ENCODE results near the gene NANS.

NANS gene

GRCh38 chr9:98040212-98040611 lies 16.3 kb upstream of the NANS start:
- Histone ChIP-seq H3K36me3 (ENCODE audit: control insufficient read depth, insufficient read depth, low read length, severe bottlenecking) (no peaks in the 10 kb centered on the region), H3K4me1 (ENCODE audit: control insufficient read depth, insufficient read depth, low read length) (peaks cover 8% of the 10 kb centered on the region), H3K27me3 (replicated peaks; ENCODE audit: control insufficient read depth, insufficient read depth, low read length) (no peaks in the 10 kb centered on the region), H3K4me3 (ENCODE audit: low read length) (no peak overlapping the region), H3K9me3 (ENCODE audit: control insufficient read depth, low read length) (no peaks in the 10 kb centered on the region), H3K9ac (ENCODE audit: low read length) (no peak overlapping the region)
- DNase-seq (ENCODE audit: low read depth) = no peak

- H3K36me3 ChIP-seq (ENCODE audit: control insufficient read depth, insufficient read depth, low read length, severe bottlenecking) = no peaks in the 10 kb centered on the region
- no peak overlapping the region for H3K9ac ChIP-seq (ENCODE audit: low read length)
- H3K4me1 ChIP-seq (ENCODE audit: control insufficient read depth, insufficient read depth, low read length) = peaks cover 11% of the 10 kb centered on the region
- H3K4me3 ChIP-seq (ENCODE audit: low read length) = no peak overlapping the region
- H3K27me3 ChIP-seq (replicated peaks; ENCODE audit: control insufficient read depth, insufficient read depth, low read length) = no peaks in the 10 kb centered on the region
- no peak for DNase-seq (ENCODE audit: low read depth)
- H3K9me3 ChIP-seq (ENCODE audit: control insufficient read depth, low read length) = no peaks in the 10 kb centered on the region
Observed at GRCh38 chr9:98043915-98044314, 12.6 kb upstream of the NANS start.

DNA sequence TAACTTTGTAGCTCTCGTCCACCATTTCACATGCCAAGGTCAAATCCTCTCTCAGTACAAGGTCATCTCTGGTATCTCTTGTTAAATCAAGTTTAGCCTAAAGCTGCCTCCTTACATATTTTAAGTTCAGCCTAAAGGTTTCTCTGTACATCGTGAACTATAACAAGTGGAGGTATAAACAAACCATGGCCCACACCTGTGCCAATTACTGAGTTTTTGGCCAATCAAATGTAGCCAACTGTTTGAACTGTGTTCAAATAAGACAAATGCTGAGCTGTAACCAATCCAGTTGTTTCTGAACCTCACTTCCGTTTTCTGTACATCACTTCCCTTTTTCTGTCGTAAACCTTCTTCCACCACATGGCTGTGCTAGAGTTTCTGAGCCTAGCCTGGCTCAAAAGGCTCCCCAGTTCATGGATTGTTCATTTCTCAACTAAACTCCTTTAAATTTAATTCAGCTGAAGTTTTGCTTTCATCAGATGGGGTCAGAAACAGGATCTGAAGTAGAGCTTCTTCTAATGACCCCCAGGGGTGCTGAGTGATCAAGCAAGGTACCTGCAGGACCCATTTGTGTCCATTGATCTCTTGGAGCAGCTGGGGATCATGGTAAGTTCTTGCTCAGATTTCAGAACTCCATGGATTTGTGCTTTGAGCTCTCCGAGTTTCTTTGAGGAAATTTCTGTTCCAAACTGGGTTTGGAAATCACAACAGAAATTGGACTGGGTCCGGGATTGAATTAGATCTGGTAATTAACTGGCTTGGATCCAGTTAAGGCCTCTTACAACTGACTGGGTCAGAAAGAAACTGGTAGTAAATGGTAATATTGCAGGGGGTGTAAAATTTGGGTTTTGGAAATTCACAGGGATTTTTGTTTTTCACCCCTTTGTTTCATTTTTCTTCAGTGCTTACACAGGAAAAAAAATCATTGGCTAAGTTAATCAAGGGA lies 11.0 kb upstream of the NANS start:
- Histone ChIP-seq H3K4me1 (ENCODE audit: control insufficient read depth, insufficient read depth, low read length) (peaks cover 7% of the 10 kb centered on the region), H3K9ac (ENCODE audit: low read length) (peak overlapping the region; percentile 43), H3K9me3 (ENCODE audit: control insufficient read depth, low read length) (no peaks in the 10 kb centered on the region), H3K4me3 (ENCODE audit: low read length) (peak overlapping the region; percentile 71), H3K36me3 (ENCODE audit: control insufficient read depth, insufficient read depth, low read length, severe bottlenecking) (no peaks in the 10 kb centered on the region), H3K27me3 (replicated peaks; ENCODE audit: control insufficient read depth, insufficient read depth, low read length) (no peaks in the 10 kb centered on the region)
- DNase-seq (ENCODE audit: low read depth) = no peak

DNA sequence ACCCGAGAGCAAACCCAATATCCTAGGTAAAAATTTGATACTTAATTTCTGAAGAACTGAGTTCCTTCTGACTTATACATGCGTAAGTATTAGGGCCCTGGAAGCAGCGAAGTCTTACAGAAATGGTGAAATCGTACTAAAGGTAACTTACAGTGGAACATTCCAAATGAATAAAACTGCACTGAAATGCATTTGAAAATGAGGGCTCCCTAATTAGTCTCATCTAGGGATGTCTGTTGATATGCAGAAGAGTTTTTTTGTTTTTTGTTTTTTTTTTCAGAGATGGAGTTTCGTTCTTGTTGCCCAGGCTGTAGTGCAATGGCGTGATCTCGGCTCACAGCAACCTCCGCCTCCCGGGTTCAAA lies 10.4 kb upstream of the NANS start:
- Histone ChIP-seq H3K9ac (ENCODE audit: low read length) (peak overlapping the region; percentile 43), H3K27me3 (replicated peaks; ENCODE audit: control insufficient read depth, insufficient read depth, low read length) (no peaks in the 10 kb centered on the region), H3K4me1 (ENCODE audit: control insufficient read depth, insufficient read depth, low read length) (peaks cover 7% of the 10 kb centered on the region), H3K36me3 (ENCODE audit: control insufficient read depth, insufficient read depth, low read length, severe bottlenecking) (no peaks in the 10 kb centered on the region), H3K4me3 (ENCODE audit: low read length) (peak overlapping the region; percentile 71), H3K9me3 (ENCODE audit: control insufficient read depth, low read length) (no peaks in the 10 kb centered on the region)
- DNase-seq (ENCODE audit: low read depth) = no peak

GRCh38 chr9:98047002-98047401 lies 9.5 kb upstream of the NANS start:
- Histone ChIP-seq H3K4me1 (ENCODE audit: control insufficient read depth, insufficient read depth, low read length) (peaks cover 7% of the 10 kb centered on the region), H3K9me3 (ENCODE audit: control insufficient read depth, low read length) (no peaks in the 10 kb centered on the region), H3K36me3 (ENCODE audit: control insufficient read depth, insufficient read depth, low read length, severe bottlenecking) (no peaks in the 10 kb centered on the region), H3K9ac (ENCODE audit: low read length) (no peak overlapping the region), H3K4me3 (ENCODE audit: low read length) (no peak overlapping the region), H3K27me3 (replicated peaks; ENCODE audit: control insufficient read depth, insufficient read depth, low read length) (no peaks in the 10 kb centered on the region)
- no peak for DNase-seq (ENCODE audit: low read depth)

GRCh38 chr9:98049288-98050072 lies 7.1 kb upstream of the NANS start:
- H3K9ac ChIP-seq (ENCODE audit: low read length) = no peak overlapping the region
- H3K36me3 ChIP-seq (ENCODE audit: control insufficient read depth, insufficient read depth, low read length, severe bottlenecking) = no peaks in the 10 kb centered on the region
- H3K27me3 ChIP-seq (replicated peaks; ENCODE audit: control insufficient read depth, insufficient read depth, low read length) = no peaks in the 10 kb centered on the region
- no peak for DNase-seq (ENCODE audit: low read depth)
- peaks cover 7% of the 10 kb centered on the region for H3K4me1 ChIP-seq (ENCODE audit: control insufficient read depth, insufficient read depth, low read length)
- H3K9me3 ChIP-seq (ENCODE audit: control insufficient read depth, low read length) = no peaks in the 10 kb centered on the region
- H3K4me3 ChIP-seq (ENCODE audit: low read length) = no peak overlapping the region

GRCh38 chr9:98050351-98050750 lies 6.2 kb upstream of the NANS start:
- H3K9ac ChIP-seq (ENCODE audit: low read length) = no peak overlapping the region
- no peak for DNase-seq (ENCODE audit: low read depth)
- peaks cover 5% of the 10 kb centered on the region for H3K4me1 ChIP-seq (ENCODE audit: control insufficient read depth, insufficient read depth, low read length)
- no peaks in the 10 kb centered on the region for H3K36me3 ChIP-seq (ENCODE audit: control insufficient read depth, insufficient read depth, low read length, severe bottlenecking)
- H3K27me3 ChIP-seq (replicated peaks; ENCODE audit: control insufficient read depth, insufficient read depth, low read length) = no peaks in the 10 kb centered on the region
- H3K9me3 ChIP-seq (ENCODE audit: control insufficient read depth, low read length) = no peaks in the 10 kb centered on the region
- H3K4me3 ChIP-seq (ENCODE audit: low read length) = no peak overlapping the region

DNA sequence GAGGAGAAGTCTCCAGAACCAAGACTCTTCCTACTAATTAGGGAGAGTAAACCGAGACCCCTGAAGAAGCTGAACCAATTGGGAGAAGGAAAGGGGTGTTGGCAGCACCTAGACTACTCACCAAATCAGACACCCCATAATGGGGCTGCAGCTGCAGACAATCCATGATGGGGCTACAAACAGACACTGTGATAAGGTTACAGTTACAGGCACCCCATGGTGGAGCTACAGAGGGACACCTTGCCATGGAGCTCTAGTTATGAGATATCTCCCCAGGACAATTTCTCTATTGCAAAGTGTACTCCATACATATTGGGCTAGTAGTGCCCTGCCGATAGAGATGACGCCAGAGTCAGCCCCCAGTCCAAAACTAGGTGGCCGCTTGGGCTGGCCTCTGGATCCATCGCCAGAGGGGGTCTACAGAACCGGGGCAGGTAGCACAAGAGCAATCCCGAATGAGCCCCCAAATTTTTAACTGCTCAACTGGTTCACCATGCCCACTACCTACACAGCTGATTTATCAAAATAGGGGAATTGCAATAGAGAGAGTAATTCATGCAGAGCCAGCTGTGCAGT lies 2.1 kb upstream of the NANS start:
- DNase-seq (ENCODE audit: low read depth) = no peak
- H3K27me3 ChIP-seq (replicated peaks; ENCODE audit: control insufficient read depth, insufficient read depth, low read length) = no peaks in the 10 kb centered on the region
- no peaks in the 10 kb centered on the region for H3K9me3 ChIP-seq (ENCODE audit: control insufficient read depth, low read length)
- H3K36me3 ChIP-seq (ENCODE audit: control insufficient read depth, insufficient read depth, low read length, severe bottlenecking) = no peaks in the 10 kb centered on the region
- peaks cover 10% of the 10 kb centered on the region for H3K4me1 ChIP-seq (ENCODE audit: control insufficient read depth, insufficient read depth, low read length)
- H3K4me3 ChIP-seq (ENCODE audit: low read length) = no peak overlapping the region
- H3K9ac ChIP-seq (ENCODE audit: low read length) = no peak overlapping the region

GRCh38 chr9:98057138-98057799 lies 737 bp downstream of the NANS start:
- Histone ChIP-seq H3K9me3 (ENCODE audit: control insufficient read depth, low read length) (no peaks in the 10 kb centered on the region), H3K36me3 (ENCODE audit: control insufficient read depth, insufficient read depth, low read length, severe bottlenecking) (peaks cover 14% of the 10 kb centered on the region), H3K27me3 (replicated peaks; ENCODE audit: control insufficient read depth, insufficient read depth, low read length) (no peaks in the 10 kb centered on the region), H3K9ac (ENCODE audit: low read length) (peak overlapping the region; percentile 90), H3K4me1 (ENCODE audit: control insufficient read depth, insufficient read depth, low read length) (peaks cover 10% of the 10 kb centered on the region), H3K4me3 (ENCODE audit: low read length) (peak overlapping the region; percentile 92)
- DNase-seq (ENCODE audit: low read depth) = no peak

DNA sequence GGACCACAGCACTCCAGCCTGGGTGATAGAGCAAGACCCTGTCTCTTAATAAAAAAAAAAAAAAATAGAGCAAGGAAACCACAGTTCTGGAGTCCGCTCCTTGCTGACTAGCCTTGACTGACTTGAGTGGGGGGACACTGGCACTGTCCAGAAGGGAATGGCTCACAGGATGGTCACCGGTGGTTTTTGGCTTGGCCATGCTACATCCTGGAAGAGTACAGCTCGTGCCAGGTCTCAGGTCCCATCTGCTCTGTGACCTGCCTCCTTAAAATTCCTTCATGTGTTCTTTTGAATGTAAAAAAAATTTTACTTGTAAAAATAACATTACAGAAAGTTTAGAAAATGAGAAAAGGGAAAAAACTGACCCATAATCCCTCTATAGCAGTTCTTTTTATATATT lies 5.6 kb downstream of the NANS start:
- Histone ChIP-seq H3K9ac (ENCODE audit: low read length) (no peak overlapping the region), H3K9me3 (ENCODE audit: control insufficient read depth, low read length) (no peaks in the 10 kb centered on the region), H3K27me3 (replicated peaks; ENCODE audit: control insufficient read depth, insufficient read depth, low read length) (no peaks in the 10 kb centered on the region), H3K4me3 (ENCODE audit: low read length) (no peak overlapping the region), H3K36me3 (ENCODE audit: control insufficient read depth, insufficient read depth, low read length, severe bottlenecking) (peaks cover 38% of the 10 kb centered on the region), H3K4me1 (ENCODE audit: control insufficient read depth, insufficient read depth, low read length) (peaks cover 5% of the 10 kb centered on the region)
- no peak for DNase-seq (ENCODE audit: low read depth)

All from adipocyte (in vitro differentiated cells).